ENCODE data around the gene GAMT. TPM values are rescaled to one million over a fixed set of nuclear protein-coding genes. Genes with fewer than 3 reads are reported as not detected.

Gene GAMT
- total and polyA plus RNA-seq, 2 of the 13 experiments (the other 11 are each of a cell fraction or from before 2014, with no cell fraction given), result 115 to 124 TPM

- TF ChIP-seq NFE2 (CRISPR knock-in tag; IDR thresholded peaks at IDR 0.05) (no peak), HNF4A (CRISPR knock-in tag; IDR thresholded peaks at IDR 0.05) (peak; percentile 98), BORCS8-MEF2B (CRISPR knock-in tag; IDR thresholded peaks at IDR 0.05) (peak; percentile 4; the same call in 1 of the 2 replicates), MEIS2 (CRISPR knock-in tag; IDR thresholded peaks at IDR 0.05) (no peak; the same call in 1 of the 2 replicates), ZNF234 (CRISPR knock-in tag; conservative IDR thresholded peaks at IDR 0.05) (0 out of 2 replicates have a peak, but pooled peaks have one; percentile 44), HOXD1 (CRISPR knock-in tag; IDR thresholded peaks at IDR 0.05) (0 out of 2 replicates have a peak, but pooled peaks have one; percentile 13), ZSCAN20 (CRISPR knock-in tag; IDR thresholded peaks at IDR 0.05; ENCODE audit: borderline replicate concordance) (no peak), ZNF891 (CRISPR knock-in tag; IDR thresholded peaks at IDR 0.05) (peak; percentile 75), CBFB (CRISPR knock-in tag; IDR thresholded peaks at IDR 0.05) (peak; percentile 13; the same call in 1 of the 2 replicates), ELF1 (CRISPR knock-in tag; IDR thresholded peaks at IDR 0.05) (no peak), GTF3A (CRISPR knock-in tag; conservative IDR thresholded peaks at IDR 0.05) (no peak), ZBTB49 (CRISPR knock-in tag; IDR thresholded peaks at IDR 0.05; ENCODE audit: borderline replicate concordance) (no peak), RERE (CRISPR knock-in tag; IDR thresholded peaks at IDR 0.05; ENCODE audit: low read depth) (no peak), SNAPC2 (CRISPR knock-in tag; IDR thresholded peaks at IDR 0.05) (0 out of 2 replicates have a peak, but pooled peaks have one; percentile 38), RFXANK (CRISPR knock-in tag; IDR thresholded peaks at IDR 0.05) (no peak), CBX5 (CRISPR knock-in tag; IDR thresholded peaks at IDR 0.05; ENCODE audit: borderline replicate concordance) (peak; percentile 18; the same call in 1 of the 2 replicates), SRSF1 (optimal IDR thresholded peaks at IDR 0.05; ENCODE audit: low read depth, low read length) (peak; percentile 32), POLR2G (IDR thresholded peaks at IDR 0.05; ENCODE audit: low read depth, low read length) (peak; percentile 78), RBFOX2 (IDR thresholded peaks at IDR 0.05; ENCODE audit: low read depth, low read length) (peak; percentile 34), SATB2 (CRISPR knock-in tag; IDR thresholded peaks at IDR 0.05) (no peak), ESRRA (CRISPR knock-in tag; IDR thresholded peaks at IDR 0.05; ENCODE audit: low read depth) (peak; percentile 36; the same call in 1 of the 2 replicates), HMG20B (CRISPR knock-in tag; conservative IDR thresholded peaks at IDR 0.05) (peak; percentile 37; the same call in 1 of the 2 replicates), DMAP1 (CRISPR knock-in tag; IDR thresholded peaks at IDR 0.05) (peak; percentile 27; the same call in 1 of the 2 replicates), HOXA3 (CRISPR knock-in tag; IDR thresholded peaks at IDR 0.05) (peak; percentile 83)
These were observed 833 bp downstream of the GAMT start (continued) for GRCh38 chr19:1400281-1401137.

Data from HepG2 (cell line).